Measurements from ENCODE around the gene PCDHA4.
"Not testable (repeated sequence)": the region's sequence is repeated elsewhere in the genome, so short reads cannot be mapped to it uniquely, and the experiment has no call there.

The PCDHA4 gene

DNA sequence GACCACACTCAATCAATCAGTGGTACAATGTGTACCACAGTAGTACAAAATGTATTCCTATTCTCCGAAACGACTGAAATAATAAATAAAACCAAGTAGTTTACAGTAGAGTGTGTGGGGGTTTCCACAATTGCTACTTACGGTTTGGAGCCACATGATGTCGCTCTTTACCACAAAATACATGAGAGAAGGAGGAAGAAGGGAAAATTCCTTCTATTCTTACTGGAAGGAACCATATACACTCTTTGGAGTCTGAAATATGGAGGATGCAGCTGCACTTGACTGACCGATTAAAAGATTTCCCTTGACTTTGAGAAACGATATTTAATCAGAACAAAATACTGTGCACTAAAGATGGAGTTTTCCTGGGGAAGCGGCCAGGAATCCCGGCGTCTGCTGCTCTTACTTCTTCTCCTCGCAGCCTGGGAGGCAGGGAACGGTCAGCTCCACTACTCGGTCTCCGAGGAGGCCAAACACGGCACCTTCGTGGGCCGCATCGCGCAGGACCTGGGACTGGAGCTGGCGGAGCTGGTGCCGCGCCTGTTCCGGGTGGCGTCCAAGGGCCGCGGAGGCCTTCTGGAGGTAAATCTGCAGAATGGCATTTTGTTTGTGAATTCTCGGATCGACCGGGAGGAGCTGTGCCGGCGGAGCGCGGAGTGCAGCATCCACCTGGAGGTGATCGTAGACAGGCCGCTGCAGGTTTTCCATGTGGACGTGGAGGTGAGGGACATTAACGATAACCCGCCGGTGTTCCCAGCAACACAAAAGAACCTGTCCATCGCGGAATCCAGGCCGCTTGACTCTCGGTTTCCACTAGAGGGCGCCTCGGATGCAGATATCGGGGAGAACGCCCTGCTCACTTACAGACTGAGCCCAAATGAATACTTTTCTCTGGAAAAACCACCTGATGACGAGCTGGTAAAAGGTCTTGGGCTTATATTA lies at the start of gene PCDHA4:
Gene PCDHA4 (plus strand): TSS at position 235 of the 942 bp plus-strand sequence.
- DNase-seq, result peak; percentile 80

- no peak for DNase-seq
Observed at GRCh38 chr5:140764177-140764973, 42.5 kb upstream of the PCDHA4 start.

DNA sequence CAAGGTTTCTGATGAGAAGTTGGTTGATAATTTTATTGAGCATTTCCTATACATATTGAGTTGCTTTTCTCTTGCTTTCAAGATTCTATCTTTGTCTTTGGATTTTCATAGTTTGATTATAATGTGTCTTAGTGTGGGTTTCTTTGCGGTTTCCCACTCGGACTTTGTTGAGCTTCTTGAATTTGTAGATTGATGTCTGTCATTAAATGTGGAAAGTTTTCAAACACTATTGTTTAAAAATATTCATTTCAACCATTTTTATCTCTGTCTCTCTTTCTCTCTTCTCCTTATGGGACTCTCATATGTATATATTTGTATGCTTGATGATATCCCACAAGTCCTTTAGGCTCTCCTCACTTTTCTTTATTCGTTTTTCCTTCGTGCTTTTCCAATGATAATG lies 39.4 kb upstream of the PCDHA4 start:
- DNase-seq, result no peak

GRCh38 chr5:140780512-140780911 lies 26.4 kb upstream of the PCDHA4 start:
- no peak for DNase-seq

GRCh38 chr5:140785905-140786686 lies 20.8 kb upstream of the PCDHA4 start, which contains the start of gene PCDHA1:
Gene PCDHA1, plus strand, starts transcription at chr5:140786140.
- no peak for DNase-seq

DNA sequence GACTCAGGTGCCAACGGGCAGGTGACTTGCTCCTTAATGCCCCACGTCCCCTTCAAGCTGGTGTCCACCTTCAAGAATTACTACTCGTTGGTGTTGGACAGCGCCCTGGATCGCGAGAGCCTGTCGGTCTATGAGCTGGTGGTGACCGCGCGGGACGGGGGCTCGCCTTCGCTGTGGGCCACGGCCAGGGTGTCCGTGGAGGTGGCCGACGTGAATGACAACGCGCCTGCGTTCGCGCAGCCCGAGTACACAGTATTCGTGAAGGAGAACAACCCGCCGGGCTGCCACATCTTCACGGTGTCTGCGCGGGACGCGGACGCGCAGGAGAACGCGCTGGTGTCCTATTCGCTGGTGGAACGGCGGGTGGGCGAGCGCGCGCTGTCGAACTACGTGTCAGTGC lies 19.4 kb upstream of the PCDHA4 start:
- DNase-seq, result not testable (repeated sequence)

DNA sequence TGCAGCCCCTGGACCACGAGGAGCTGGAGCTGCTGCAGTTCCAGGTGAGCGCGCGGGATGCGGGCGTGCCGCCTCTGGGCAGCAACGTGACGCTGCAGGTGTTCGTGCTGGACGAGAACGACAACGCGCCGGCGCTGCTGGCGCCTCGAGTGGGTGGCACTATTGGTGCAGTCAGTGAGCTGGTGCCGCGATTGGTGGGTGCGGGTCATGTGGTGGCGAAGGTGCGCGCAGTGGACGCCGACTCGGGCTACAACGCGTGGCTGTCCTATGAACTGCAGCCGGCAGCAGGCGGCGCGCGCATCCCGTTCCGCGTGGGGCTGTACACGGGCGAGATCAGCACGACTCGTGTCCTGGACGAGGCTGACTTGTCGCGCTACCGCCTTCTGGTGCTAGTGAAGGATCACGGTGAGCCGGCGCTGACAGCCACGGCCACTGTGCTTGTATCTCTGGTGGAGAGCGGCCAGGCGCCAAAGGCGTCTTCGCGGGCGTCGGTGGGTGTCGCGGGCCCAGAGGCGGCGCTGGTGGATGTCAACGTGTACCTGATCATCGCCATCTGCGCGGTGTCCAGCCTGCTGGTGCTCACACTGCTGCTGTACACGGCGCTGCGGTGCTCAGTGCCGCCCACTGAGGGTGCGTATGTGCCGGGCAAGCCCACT lies 18.9 kb upstream of the PCDHA4 start:
- DNase-seq, result not testable (repeated sequence)

- no peak for DNase-seq
Observed at GRCh38 chr5:140791089-140791488, 15.8 kb upstream of the PCDHA4 start.

GRCh38 chr5:140794595-140795258 lies 12.1 kb upstream of the PCDHA4 start, which contains the start of gene PCDHA2:
Gene PCDHA2, plus strand, starts transcription at chr5:140794852.
- DNase-seq, result no peak

GRCh38 chr5:140795259-140795641 lies 11.6 kb upstream of the PCDHA4 start:
- no peak for DNase-seq

- not testable (repeated sequence) for DNase-seq
Observed at GRCh38 chr5:140796072-140796717, 10.7 kb upstream of the PCDHA4 start.

DNA sequence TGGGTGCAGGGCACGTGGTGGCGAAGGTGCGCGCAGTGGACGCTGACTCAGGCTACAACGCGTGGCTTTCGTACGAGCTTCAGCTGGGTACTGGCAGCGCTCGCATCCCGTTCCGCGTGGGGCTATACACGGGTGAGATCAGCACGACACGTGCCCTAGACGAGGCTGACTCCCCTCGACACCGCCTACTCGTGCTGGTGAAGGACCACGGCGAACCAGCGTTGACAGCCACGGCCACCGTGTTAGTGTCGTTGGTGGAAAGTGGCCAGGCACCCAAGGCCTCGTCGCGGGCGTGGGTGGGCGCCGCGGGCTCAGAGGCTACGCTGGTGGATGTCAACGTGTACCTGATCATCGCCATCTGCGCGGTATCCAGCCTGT lies 10.2 kb upstream of the PCDHA4 start:
- DNase-seq, result no peak

- no peak for DNase-seq
Observed at GRCh38 chr5:140800816-140801493, 5.9 kb upstream of the PCDHA4 start, which contains the start of gene PCDHA3. Gene PCDHA3, plus strand, starts transcription at chr5:140801057.

- DNase-seq, result no peak
Observed at GRCh38 chr5:140801494-140801841, 5.4 kb upstream of the PCDHA4 start.

GRCh38 chr5:140802381-140802780 lies 4.5 kb upstream of the PCDHA4 start:
- DNase-seq, result not testable (repeated sequence)

DNA sequence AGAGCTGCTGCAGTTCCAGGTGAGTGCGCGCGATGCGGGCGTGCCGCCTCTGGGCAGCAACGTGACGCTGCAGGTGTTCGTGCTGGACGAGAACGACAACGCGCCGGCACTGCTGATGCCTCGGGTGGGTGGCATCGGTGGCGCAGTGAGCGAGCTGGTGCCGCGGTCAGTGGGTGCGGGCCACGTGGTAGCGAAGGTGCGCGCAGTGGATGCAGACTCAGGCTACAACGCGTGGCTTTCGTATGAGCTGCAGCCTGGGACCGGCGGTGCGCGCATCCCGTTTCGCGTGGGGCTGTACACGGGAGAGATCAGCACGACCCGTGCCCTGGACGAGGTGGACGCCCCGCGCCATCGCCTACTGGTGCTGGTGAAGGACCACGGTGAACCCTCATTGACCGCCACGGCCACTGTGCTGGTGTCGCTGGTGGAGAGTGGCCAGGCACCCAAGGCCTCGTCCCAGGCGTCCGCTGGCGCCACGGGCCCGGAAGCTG lies 4.0 kb upstream of the PCDHA4 start:
- no peak for DNase-seq

DNA sequence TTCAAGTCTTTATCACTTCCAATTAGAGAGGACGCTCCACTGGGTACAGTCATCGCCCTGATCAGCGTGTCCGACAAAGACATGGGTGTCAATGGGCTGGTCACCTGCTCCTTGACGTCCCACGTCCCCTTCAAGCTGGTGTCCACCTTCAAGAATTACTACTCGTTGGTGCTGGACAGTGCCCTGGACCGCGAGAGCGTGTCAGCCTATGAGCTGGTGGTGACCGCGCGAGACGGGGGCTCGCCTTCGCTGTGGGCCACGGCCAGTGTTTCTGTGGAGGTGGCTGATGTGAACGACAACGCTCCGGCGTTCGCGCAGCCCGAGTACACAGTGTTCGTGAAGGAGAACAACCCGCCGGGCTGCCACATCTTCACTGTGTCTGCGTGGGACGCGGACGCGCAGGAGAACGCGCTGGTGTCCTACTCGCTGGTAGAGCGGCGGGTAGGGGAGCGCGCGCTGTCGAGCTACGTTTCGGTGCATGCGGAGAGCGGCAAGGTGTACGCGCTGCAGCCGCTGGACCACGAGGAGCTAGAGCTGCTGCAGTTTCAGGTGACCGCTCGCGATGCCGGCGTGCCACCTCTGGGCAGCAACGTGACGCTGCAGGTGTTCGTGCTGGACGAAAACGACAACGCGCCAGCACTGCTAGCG lies 1.5 kb downstream of the PCDHA4 start:
- DNase-seq, result not testable (repeated sequence)

DNA sequence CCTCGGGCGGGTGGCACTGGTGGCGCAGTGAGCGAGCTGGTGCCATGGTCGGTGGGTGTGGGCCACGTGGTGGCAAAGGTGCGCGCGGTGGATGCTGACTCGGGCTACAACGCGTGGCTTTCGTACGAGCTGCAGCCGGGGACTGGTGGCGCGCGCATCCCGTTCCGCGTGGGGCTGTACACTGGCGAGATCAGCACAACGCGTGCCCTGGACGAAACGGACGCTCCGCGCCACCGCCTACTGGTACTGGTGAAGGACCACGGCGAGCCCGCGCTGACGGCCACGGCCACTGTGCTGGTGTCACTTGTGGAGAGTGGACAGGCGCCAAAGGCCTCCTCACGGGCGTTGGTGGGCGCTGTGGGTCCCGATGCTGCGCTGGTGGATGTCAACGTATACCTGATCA lies 2.0 kb downstream of the PCDHA4 start:
- no peak for DNase-seq

GRCh38 chr5:140821375-140822280 lies 14.8 kb downstream of the PCDHA4 start, which contains the start of gene PCDHA5:
Gene PCDHA5, plus strand, starts transcription at chr5:140821613.
- DNase-seq, result no peak

Measured in NCI-H774 (cell line).